Naive thymus-derived CD8-positive, alpha-beta T cell (primary cell): ENCODE results near the gene DKC1. TPM values are rescaled to one million over a fixed set of nuclear protein-coding genes. Genes with fewer than 3 reads are reported as not detected.

Experiments used
- ATAC-seq, 2 donors: fragments of 150-1000 bp; cut with Tn5 transposase in 1 of 2; sonication (Bioruptor Pico), chemical (Tn5 transposase) in 1 of 2; 1 replicate in 1 of 2; 2 replicates in 1 of 2; pipeline ENCODE4 v1.10.0; 2021; ENCODE audit warnings: mild to moderate bottlenecking in 2 of 2, moderate library complexity in 2 of 2
- POLR2A ChIA-PET: fragments of 350-600 bp; sonication (Branson Sonifier 250); formaldehyde crosslinking; loops from one replicate; lab custom pipeline; 2021; ENCODE audit warnings: antibody characterized with exemption; lab: Charles Lee
- DNase-seq, 10 donors: peaks; one replicate each; pipeline versions ENCODE4 v3.0.0 to v3.0.0-alpha.2; 2020 to 2022
- H3K27ac Mint-ChIP-seq, 10 donors: one replicate each; pipeline ENCODE4 v1.8.0; 2020 to 2022; ENCODE audit warnings: mild to moderate bottlenecking in 10 of 10, mixed read lengths in 10 of 10, moderate library complexity in 4 of 10, inconsistent platforms in 1 of 10
- H3K27me3 Mint-ChIP-seq, 5 donors: one replicate each; pipeline ENCODE4 v1.8.0; 2021 to 2022; ENCODE audit warnings: mixed read lengths in 5 of 5
- H3K36me3 Mint-ChIP-seq, 3 donors: one replicate each; pipeline ENCODE4 v1.8.0; 2020 to 2022; ENCODE audit warnings: mixed read lengths in 3 of 3, mild to moderate bottlenecking in 2 of 3, inconsistent platforms in 1 of 3
- H3K4me1 Mint-ChIP-seq, 4 donors: one replicate each; pipeline ENCODE4 v1.8.0; 2021 to 2022; ENCODE audit warnings: mixed read lengths in 4 of 4
- H3K4me3 Mint-ChIP-seq, 10 donors: one replicate each; pipeline ENCODE4 v1.8.0; 2020 to 2022; ENCODE audit warnings: mild to moderate bottlenecking in 10 of 10, mixed read lengths in 10 of 10, moderate library complexity in 6 of 10, inconsistent platforms in 1 of 10
- H3K9me3 Mint-ChIP-seq, 9 donors: one replicate each; pipeline ENCODE4 v1.8.0; 2020 to 2022; ENCODE audit warnings: mixed read lengths in 9 of 9, mild to moderate bottlenecking in 3 of 9, inconsistent platforms in 1 of 9, moderate library complexity in 1 of 9
- polyA plus RNA-seq, 3 donors: library from polyadenylated mRNA; unstranded; fragments of 300-500 nt; fragmentation: Illumina TruSeq; gene quantifications; one replicate each; pipeline ENCODE4 v1.2.3, GENCODE V29; 2021
- total RNA-seq, 8 experiments: library from RNA in 2 of 8; stranded (reverse) in 2 of 8; gene quantifications; one replicate each; pipeline ENCODE4 v1.2.3 and lab custom pipeline; 2021 to 2026

Gene DKC1
- total and polyA plus RNA-seq, 5 experiments from 2014 or later, result 38.6 to 93.7 (median 56.5) TPM

- Mint-ChIP-seq H3K4me3 (no peak overlapping the region), H3K36me3 (no peaks in the 10 kb centered on the region), H3K27me3 (no peaks in the 10 kb centered on the region), H3K4me1 (peaks cover 31 to 97% (median 84%) of the 10 kb centered on the region in 4 donors), H3K27ac (peak overlapping the region in 4 of 10 donors; percentile 33 to 97 (median 86)), H3K9me3 (no peaks in the 10 kb centered on the region)
- ATAC-seq (no peak), DNase-seq (no peak)
- POLR2A ChIA-PET, result interaction anchor here (1.3 kb wide), 1 partner anchor 20 kb away, joined by 3 read pairs; no protein-coding TSS in a partner anchor
Observed at GRCh38 chrX:154728431-154729190, 34.1 kb upstream of the DKC1 start.

- no peaks in the 10 kb centered on the region for H3K9me3 Mint-ChIP-seq
- peak overlapping the region in 7 of 10 donors; percentile 6 to 97 (median 49) for H3K27ac Mint-ChIP-seq
- no peaks in the 10 kb centered on the region for H3K27me3 Mint-ChIP-seq
- no peak overlapping the region for H3K4me3 Mint-ChIP-seq
- POLR2A ChIA-PET, result interaction anchor here (1.3 kb wide), 1 partner anchor 19 kb away, joined by 3 read pairs; no protein-coding TSS in a partner anchor
- H3K36me3 Mint-ChIP-seq, result no peaks in the 10 kb centered on the region
- H3K4me1 Mint-ChIP-seq, result peaks cover 32 to 99% (median 89%) of the 10 kb centered on the region in 4 donors
- DNase-seq, result no peak
- no peak for ATAC-seq
Observed at GRCh38 chrX:154729439-154729838, 33.2 kb upstream of the DKC1 start.

- POLR2A ChIA-PET, result interaction anchor here (2.4 to 2.5 kb wide), 2 partner anchors 16 to 20 kb away, joined by 5 to 13 read pairs; partner anchors contain the start of gene GAB3
- Mint-ChIP-seq H3K27ac (peak overlapping the region in 7 of 10 donors; percentile 3 to 97 (median 83)), H3K9me3 (no peaks in the 10 kb centered on the region), H3K36me3 (no peaks in the 10 kb centered on the region), H3K4me1 (peaks cover 31 to 99% (median 86%) of the 10 kb centered on the region in 4 donors), H3K27me3 (no peaks in the 10 kb centered on the region), H3K4me3 (peak overlapping the region in 3 of 10 donors; percentile 34 to 60 (median 49))
- ATAC-seq, result no peak
- DNase-seq, result no peak
Observed at GRCh38 chrX:154730253-154730891, 32.3 kb upstream of the DKC1 start.

- H3K4me3 Mint-ChIP-seq, result peak overlapping the region in 7 of 10 donors; percentile 19 to 60 (median 41)
- POLR2A ChIA-PET, result interaction anchor here (1.6 to 2.5 kb wide), 4 partner anchors 12 to 19 kb away, joined by 4 to 13 read pairs (median 6); partner anchors contain the start of gene GAB3
- peaks cover 38 to 99% (median 86%) of the 10 kb centered on the region in 4 donors for H3K4me1 Mint-ChIP-seq
- DNase-seq (no peak), ATAC-seq (peak in 1 of 2 donors; percentile 36)
- H3K27me3 Mint-ChIP-seq, result no peaks in the 10 kb centered on the region
- peak overlapping the region in 9 of 10 donors; percentile 32 to 97 (median 68) for H3K27ac Mint-ChIP-seq
- no peaks in the 10 kb centered on the region for H3K36me3 Mint-ChIP-seq
- H3K9me3 Mint-ChIP-seq, result no peaks in the 10 kb centered on the region
Observed at GRCh38 chrX:154731184-154731583, 31.5 kb upstream of the DKC1 start.

GRCh38 chrX:154731881-154732280 lies 30.8 kb upstream of the DKC1 start:
- H3K27me3 Mint-ChIP-seq, result no peaks in the 10 kb centered on the region
- POLR2A ChIA-PET, result interaction anchor here (1.2 to 2.5 kb wide), 5 partner anchors 13 to 19 kb away, joined by 4 to 13 read pairs (median 5); partner anchors contain the start of gene GAB3
- H3K9me3 Mint-ChIP-seq, result no peaks in the 10 kb centered on the region
- H3K4me3 Mint-ChIP-seq, result peak overlapping the region in 9 of 10 donors; percentile 34 to 77 (median 58)
- peaks cover 40 to 100% (median 87%) of the 10 kb centered on the region in 4 donors for H3K4me1 Mint-ChIP-seq
- DNase-seq (no peak), ATAC-seq (no peak)
- peak overlapping the region; percentile 30 to 98 (median 80) for H3K27ac Mint-ChIP-seq
- H3K36me3 Mint-ChIP-seq, result no peaks in the 10 kb centered on the region

- DNase-seq, result no peak
- Mint-ChIP-seq H3K27me3 (no peaks in the 10 kb centered on the region), H3K27ac (peak overlapping the region; percentile 42 to 98 (median 88)), H3K4me1 (peaks cover 44 to 100% (median 88%) of the 10 kb centered on the region in 4 donors), H3K4me3 (peak overlapping the region in 9 of 10 donors; percentile 46 to 75 (median 66)), H3K9me3 (no peaks in the 10 kb centered on the region), H3K36me3 (no peaks in the 10 kb centered on the region)
- ATAC-seq, result no peak
- POLR2A ChIA-PET, result interaction anchor here (1.2 to 2.5 kb wide), 5 partner anchors 13 to 18 kb away, joined by 4 to 13 read pairs (median 5); partner anchors contain the start of gene GAB3
Observed at GRCh38 chrX:154732421-154733065, 30.1 kb upstream of the DKC1 start.

GRCh38 chrX:154733066-154733425 lies 29.6 kb upstream of the DKC1 start:
- Mint-ChIP-seq H3K4me1 (peaks cover 44 to 98% (median 92%) of the 10 kb centered on the region in 4 donors), H3K4me3 (peak overlapping the region in 9 of 10 donors; percentile 46 to 75 (median 66)), H3K27me3 (no peaks in the 10 kb centered on the region), H3K27ac (peak overlapping the region; percentile 33 to 98 (median 88)), H3K36me3 (no peaks in the 10 kb centered on the region), H3K9me3 (no peaks in the 10 kb centered on the region)
- ATAC-seq, result no peak
- DNase-seq, result no peak
- POLR2A ChIA-PET, result interaction anchor here (1.1 to 2.5 kb wide), 3 partner anchors 14 to 29 kb away, joined by 3 to 13 read pairs (median 4); partner anchors contain the start of gene GAB3

- Mint-ChIP-seq H3K4me3 (peak overlapping the region; percentile 54 to 81 (median 76)), H3K4me1 (peaks cover 39 to 95% (median 89%) of the 10 kb centered on the region in 4 donors)
- POLR2A ChIA-PET, result interaction anchor here (0.8 to 1.5 kb wide), 3 partner anchors 10 to 28 kb away, joined by 3 to 8 read pairs (median 4); no protein-coding TSS in a partner anchor
Observed at GRCh38 chrX:154734061-154734781, 28.4 kb upstream of the DKC1 start.

GRCh38 chrX:154735695-154736393 lies 26.8 kb upstream of the DKC1 start:
- no peak for DNase-seq
- Mint-ChIP-seq H3K27me3 (no peaks in the 10 kb centered on the region), H3K4me3 (peak overlapping the region in 8 of 10 donors; percentile 5 to 73 (median 44)), H3K36me3 (no peaks in the 10 kb centered on the region), H3K27ac (peak overlapping the region; percentile 73 to 98 (median 90)), H3K9me3 (no peaks in the 10 kb centered on the region), H3K4me1 (peaks cover 33 to 94% (median 78%) of the 10 kb centered on the region in 4 donors)
- POLR2A ChIA-PET, result interaction anchor here (0.6 kb wide), 1 partner anchor 8 kb away, joined by 7 read pairs; no protein-coding TSS in a partner anchor
- ATAC-seq, result no peak

More at GRCh38 chrX:154734061-154734781, 28.4 kb upstream of the DKC1 start:
- ATAC-seq (peak; percentile 76 to 89), DNase-seq (peak; percentile 19 to 71 (median 36))
- no peaks in the 10 kb centered on the region for H3K36me3 Mint-ChIP-seq
- H3K9me3 Mint-ChIP-seq, result no peaks in the 10 kb centered on the region
- no peaks in the 10 kb centered on the region for H3K27me3 Mint-ChIP-seq
- H3K27ac Mint-ChIP-seq, result peak overlapping the region in 9 of 10 donors; percentile 88 to 98 (median 93)

- H3K27me3 Mint-ChIP-seq, result no peaks in the 10 kb centered on the region
Observed at GRCh38 chrX:154737136-154737535, 25.5 kb upstream of the DKC1 start.

More at GRCh38 chrX:154737136-154737535, 25.5 kb upstream of the DKC1 start:
- DNase-seq (no peak), ATAC-seq (no peak)
- POLR2A ChIA-PET, result no interaction called here
- H3K4me1 Mint-ChIP-seq, result peaks cover 25 to 89% (median 67%) of the 10 kb centered on the region in 4 donors
- no peaks in the 10 kb centered on the region for H3K36me3 Mint-ChIP-seq
- H3K4me3 Mint-ChIP-seq, result peak overlapping the region in 8 of 10 donors; percentile 0 to 61 (median 48)
- H3K27ac Mint-ChIP-seq, result peak overlapping the region in 9 of 10 donors; percentile 37 to 98 (median 85)
- H3K9me3 Mint-ChIP-seq, result no peaks in the 10 kb centered on the region
